Panc1 (cell line): ENCODE results near the gene NFAT5. TPM values are rescaled to one million over a fixed set of nuclear protein-coding genes. Genes with fewer than 3 reads are reported as not detected.
"Not testable (repeated sequence)": the region's sequence is repeated elsewhere in the genome, so short reads cannot be mapped to it uniquely, and the experiment has no call there.

Experiments
- ATAC-seq: fragments of 200-7000 bp; cut with Tn5 transposase; 2 replicates; pipeline ENCODE4 v1.9.1; 2020; ENCODE audit warnings: mild to moderate bottlenecking, moderate library complexity
- BruUV-seq: library from RNA; stranded (reverse); fragments of 400-500 nt; replicated peaks from 2 replicates; lab custom pipeline; 2021; lab: Mats Ljungman, UMichigan
- CTCF ChIA-PET: fragments of 300-600 bp; sonication (Branson Sonifier 250); formaldehyde crosslinking; loops from one replicate; lab custom pipeline; 2022; ENCODE audit warnings: antibody characterized with exemption; lab: Charles Lee
- POLR2A ChIA-PET: fragments of 300-600 bp; sonication (Branson Sonifier 250); formaldehyde crosslinking; loops from one replicate; lab custom pipeline; 2022; ENCODE audit warnings: antibody characterized with exemption; lab: Charles Lee
- DNase-seq: peaks from one replicate; pipeline ENCODE4 v3.0.0-alpha.2; 2010; ENCODE audit warnings: low read depth, low spot score
- H3K27ac ChIP-seq: 2 replicates; pipeline ENCODE4 v1.5.1; 2011; ENCODE audit warnings: mild to moderate bottlenecking, low read length, inconsistent platforms
- H3K27me3 ChIP-seq: fragments of 200-500 bp; sonication (Bioruptor generic); 2 replicates; pipeline ENCODE4 v1.6.0; 2014; ENCODE audit warnings: low read length, inconsistent platforms; ENCODE audit not compliant: control insufficient read depth, insufficient read depth
- H3K36me3 ChIP-seq: fragments of 200-500 bp; sonication (Bioruptor generic); 2 replicates; pipeline ENCODE4 v1.5.1; 2014; ENCODE audit warnings: inconsistent platforms, mild to moderate bottlenecking, low read length, moderate library complexity; ENCODE audit not compliant: control insufficient read depth, insufficient read depth
- H3K4me1 ChIP-seq: 2 replicates; pipeline ENCODE4 v1.5.1; 2011; ENCODE audit warnings: inconsistent platforms, mild to moderate bottlenecking, low read length, moderate library complexity; ENCODE audit not compliant: control insufficient read depth, insufficient read depth
- H3K4me3 ChIP-seq, 2 experiments: 2 replicates each; pipeline ENCODE4 v1.5.1; 2011 to 2012; ENCODE audit warnings: low read depth in 2 of 2, low read length in 2 of 2, mild to moderate bottlenecking in 2 of 2, inconsistent platforms in 1 of 2, moderate library complexity in 1 of 2
- H3K9me3 ChIP-seq: fragments of 200-500 bp; sonication (Bioruptor generic); 2 replicates; pipeline ENCODE4 v1.5.1; 2014; ENCODE audit warnings: low read depth, mild to moderate bottlenecking, inconsistent platforms, low read length, moderate library complexity; ENCODE audit not compliant: control insufficient read depth, insufficient read depth
- CTCF ChIP-seq: fragments of 450-650 bp; IDR thresholded peaks from 2 replicates; pipeline ENCODE4 v1.5.1; 2017; ENCODE audit warnings: mild to moderate bottlenecking
- POLR2AphosphoS5 ChIP-seq: IDR thresholded peaks from 2 replicates; pipeline ENCODE4 v1.6.1; 2012; ENCODE audit warnings: mild to moderate bottlenecking, low read depth, low read length, moderate library complexity
- SIN3A ChIP-seq: IDR thresholded peaks from 2 replicates; pipeline ENCODE4 v1.6.1; 2012; ENCODE audit warnings: low read depth, mild to moderate bottlenecking, low read length, moderate library complexity, borderline replicate concordance; ENCODE audit not compliant: insufficient read depth
- TCF7L2 ChIP-seq: IDR thresholded peaks from 2 replicates; pipeline ENCODE4 v1.6.1; 2011; ENCODE audit warnings: mild to moderate bottlenecking, low read depth, low read length, inconsistent platforms
- in situ Hi-C: cut with HindIII; loops from 2 replicates; pipeline ENCODE4 v1.10.0; 2016; ENCODE audit warnings: low sequenced_read_pairs, low pct_unique_long_range_greater_than_20kb
- intact Hi-C: fragments of 100-400 bp; cut with micrococcal nuclease; formaldehyde crosslinking; loops from one replicate; pipeline ENCODE4 v1.10.0; 2022; ENCODE audit not compliant: unreplicated experiment
- total RNA-seq: library from RNA; stranded (reverse); gene quantifications from one replicate; pipeline ENCODE4 v1.2.1, GENCODE V29; 2021; ENCODE audit not compliant: unreplicated experiment
- TF ChIP-seq, protein P1 (sequence below), 2 experiments: IDR thresholded peaks; 2 replicates each; pipeline ENCODE4 v1.6.1; 2011 to 2012; ENCODE audit warnings: low read depth in 2 of 2, control low read depth in 1 of 2, low read length in 1 of 2, mild to moderate bottlenecking in 1 of 2, moderate library complexity in 1 of 2; ENCODE audit not compliant: insufficient read depth in 1 of 2

The NFAT5 gene
- total RNA-seq, 1 experiment from 2014 or later = 57.0 TPM

DNA sequence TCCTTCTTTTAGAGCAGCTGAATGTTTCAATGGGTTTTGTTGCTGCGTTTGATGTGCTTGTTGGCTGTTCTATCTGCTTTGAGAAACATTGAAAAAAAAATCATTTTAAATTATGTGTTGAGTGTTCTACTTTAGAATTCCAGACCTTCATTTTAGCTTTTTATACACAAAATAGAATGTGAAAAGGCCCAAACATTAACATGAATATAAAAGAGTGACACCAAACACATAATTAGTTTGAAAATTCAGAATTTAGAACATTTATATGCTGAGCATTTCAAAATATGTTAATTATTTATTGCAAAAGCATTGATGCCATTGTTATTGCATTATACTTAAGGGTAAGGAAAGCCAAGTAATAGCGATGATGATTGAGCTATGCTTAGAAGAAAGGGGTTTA is 2.9 kb downstream of the NFAT5 start:
- CTCF ChIA-PET = interaction anchor here (0.6 kb wide), 1 partner anchor 10 kb away, joined by 6 read pairs; no protein-coding TSS in a partner anchor
- DNase-seq (no peak), ATAC-seq (no peak)
- peak overlapping the region; percentile 96 for H3K27ac ChIP-seq
- BruUV-seq = no TSS peak
- intact Hi-C loops = loop anchor here (10.0 kb wide), 1 partner anchor 94 kb away; no protein-coding TSS in a partner anchor
- no peaks in the 10 kb centered on the region for H3K9me3 ChIP-seq
- H3K27me3 ChIP-seq = no peaks in the 10 kb centered on the region
- TF ChIP-seq TCF7L2 = no peak
- TF ChIP-seq, protein P1, sequence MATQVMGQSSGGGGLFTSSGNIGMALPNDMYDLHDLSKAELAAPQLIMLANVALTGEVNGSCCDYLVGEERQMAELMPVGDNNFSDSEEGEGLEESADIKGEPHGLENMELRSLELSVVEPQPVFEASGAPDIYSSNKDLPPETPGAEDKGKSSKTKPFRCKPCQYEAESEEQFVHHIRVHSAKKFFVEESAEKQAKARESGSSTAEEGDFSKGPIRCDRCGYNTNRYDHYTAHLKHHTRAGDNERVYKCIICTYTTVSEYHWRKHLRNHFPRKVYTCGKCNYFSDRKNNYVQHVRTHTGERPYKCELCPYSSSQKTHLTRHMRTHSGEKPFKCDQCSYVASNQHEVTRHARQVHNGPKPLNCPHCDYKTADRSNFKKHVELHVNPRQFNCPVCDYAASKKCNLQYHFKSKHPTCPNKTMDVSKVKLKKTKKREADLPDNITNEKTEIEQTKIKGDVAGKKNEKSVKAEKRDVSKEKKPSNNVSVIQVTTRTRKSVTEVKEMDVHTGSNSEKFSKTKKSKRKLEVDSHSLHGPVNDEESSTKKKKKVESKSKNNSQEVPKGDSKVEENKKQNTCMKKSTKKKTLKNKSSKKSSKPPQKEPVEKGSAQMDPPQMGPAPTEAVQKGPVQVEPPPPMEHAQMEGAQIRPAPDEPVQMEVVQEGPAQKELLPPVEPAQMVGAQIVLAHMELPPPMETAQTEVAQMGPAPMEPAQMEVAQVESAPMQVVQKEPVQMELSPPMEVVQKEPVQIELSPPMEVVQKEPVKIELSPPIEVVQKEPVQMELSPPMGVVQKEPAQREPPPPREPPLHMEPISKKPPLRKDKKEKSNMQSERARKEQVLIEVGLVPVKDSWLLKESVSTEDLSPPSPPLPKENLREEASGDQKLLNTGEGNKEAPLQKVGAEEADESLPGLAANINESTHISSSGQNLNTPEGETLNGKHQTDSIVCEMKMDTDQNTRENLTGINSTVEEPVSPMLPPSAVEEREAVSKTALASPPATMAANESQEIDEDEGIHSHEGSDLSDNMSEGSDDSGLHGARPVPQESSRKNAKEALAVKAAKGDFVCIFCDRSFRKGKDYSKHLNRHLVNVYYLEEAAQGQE (IDR thresholded peaks at IDR 0.05; ENCODE audit: insufficient read depth in 1 of 2, low read depth in 2 of 2, low read length in 1 of 2) = no peak
- TF ChIP-seq SIN3A = no peak
- no peak for TF ChIP-seq POLR2AphosphoS5
- no peak for TF ChIP-seq CTCF
- in situ Hi-C loops = no loop called here
- peaks cover 15% of the 10 kb centered on the region for H3K4me1 ChIP-seq
- H3K4me3 ChIP-seq = peak overlapping the region; percentile 74 to 92
- H3K36me3 ChIP-seq = peaks cover 27% of the 10 kb centered on the region
- POLR2A ChIA-PET = interaction anchor here (0.5 to 0.7 kb wide), 3 partner anchors 73 to 272 kb away, joined by 3 to 8 read pairs (median 3); no protein-coding TSS in a partner anchor

- H3K4me3 ChIP-seq, POLR2A ChIA-PET, H3K27me3 ChIP-seq, H3K27ac ChIP-seq, H3K9me3 ChIP-seq, intact Hi-C loops, ATAC-seq, DNase-seq, BruUV-seq, in situ Hi-C loops: not testable (repeated sequence)
- peaks cover 20% of the 10 kb centered on the region for H3K4me1 ChIP-seq
- peaks cover 10% of the 10 kb centered on the region; the same call in 1 of the 2 replicates for H3K36me3 ChIP-seq
- CTCF ChIA-PET = interaction anchor here (0.7 kb wide), 1 partner anchor 10 kb away, joined by 6 read pairs; no protein-coding TSS in a partner anchor
Observed at GRCh38 chr16:69578771-69579170, 13.0 kb downstream of the NFAT5 start.

GRCh38 chr16:69579783-69580481 is 14.2 kb downstream of the NFAT5 start:
- no peak for DNase-seq
- H3K4me1 ChIP-seq = peaks cover 25% of the 10 kb centered on the region
- ATAC-seq = no peak
- CTCF ChIA-PET = interaction anchor here (0.6 kb wide), 1 partner anchor 11 kb away, joined by 3 read pairs; no protein-coding TSS in a partner anchor
- H3K36me3 ChIP-seq = peaks cover 10% of the 10 kb centered on the region; the same call in 1 of the 2 replicates
- H3K9me3 ChIP-seq = no peaks in the 10 kb centered on the region
- in situ Hi-C loops (no loop called here), intact Hi-C loops (no loop called here)
- H3K4me3 ChIP-seq = no peak overlapping the region
- H3K27me3 ChIP-seq = no peaks in the 10 kb centered on the region
- BruUV-seq = no TSS peak
- POLR2A ChIA-PET = no interaction called here
- TF ChIP-seq TCF7L2 (no peak), SIN3A (no peak), CTCF (no peak), POLR2AphosphoS5 (no peak)
- TF ChIP-seq, protein P1 (IDR thresholded peaks at IDR 0.05; ENCODE audit: insufficient read depth in 1 of 2, low read depth in 2 of 2, low read length in 1 of 2) = no peak
- no peak overlapping the region for H3K27ac ChIP-seq
